Heart left ventricle (tissue), 13 donors: ENCODE measurements around the gene MPPE1.

Experiments used
- POLR2A ChIP-seq, 2 donors: fragments of 450-650 bp; IDR thresholded peaks; one replicate each; pipeline ENCODE4 v1.6.1; 2017; ENCODE audit warnings: antibody characterized with exemption in 2 of 2, mild to moderate bottlenecking in 2 of 2, moderate library complexity in 2 of 2
- TF ChIP-seq, protein P1 (sequence below), 12 donors: fragments of 200-600 bp; sonication (generic) in 4 of 12; IDR thresholded peaks; one replicate each; pipeline versions ENCODE4 v1.5.0 to v1.8.0; 2018 to 2022; ENCODE audit warnings: antibody characterized with exemption in 12 of 12, mild to moderate bottlenecking in 5 of 12
- donor health status: ischemic (EF 13 %, LVEDD 7.1; RV severe dilation, severe dysfunction).
- donor health status: DM: no; HTN: yes; CAD: no.
- donor health status: DM: no; HTN: no; CAD: no.
- donor health status: ischemic (EF 25% LVEDD 6.9; RV normal size, moderate dysfunction).
- donor health status: ischemic (EF 25% LVEDD 5.7; RV mildly dilated, moderate dysfunction).
- donor health status: ischemic (EF 35%, LVEDD 5.7; RV mildly dilated, moderate dysfunction).
- donor health status: nonischemic (EF 11% LVEDD 7.7; RV severe dilation, severe dysfunction).
- donor health status: DM: yes; HTN: yes; CAD: no.
- donor health status: PGD.
- donor health status: ischemic (EF 29% LVEDD 5.4; RV normal size, mild dysfunction).
- donor health status: nonischemic (EF 23%, LVEDD 6.1; RV moderate dilation, normal function).

DNA sequence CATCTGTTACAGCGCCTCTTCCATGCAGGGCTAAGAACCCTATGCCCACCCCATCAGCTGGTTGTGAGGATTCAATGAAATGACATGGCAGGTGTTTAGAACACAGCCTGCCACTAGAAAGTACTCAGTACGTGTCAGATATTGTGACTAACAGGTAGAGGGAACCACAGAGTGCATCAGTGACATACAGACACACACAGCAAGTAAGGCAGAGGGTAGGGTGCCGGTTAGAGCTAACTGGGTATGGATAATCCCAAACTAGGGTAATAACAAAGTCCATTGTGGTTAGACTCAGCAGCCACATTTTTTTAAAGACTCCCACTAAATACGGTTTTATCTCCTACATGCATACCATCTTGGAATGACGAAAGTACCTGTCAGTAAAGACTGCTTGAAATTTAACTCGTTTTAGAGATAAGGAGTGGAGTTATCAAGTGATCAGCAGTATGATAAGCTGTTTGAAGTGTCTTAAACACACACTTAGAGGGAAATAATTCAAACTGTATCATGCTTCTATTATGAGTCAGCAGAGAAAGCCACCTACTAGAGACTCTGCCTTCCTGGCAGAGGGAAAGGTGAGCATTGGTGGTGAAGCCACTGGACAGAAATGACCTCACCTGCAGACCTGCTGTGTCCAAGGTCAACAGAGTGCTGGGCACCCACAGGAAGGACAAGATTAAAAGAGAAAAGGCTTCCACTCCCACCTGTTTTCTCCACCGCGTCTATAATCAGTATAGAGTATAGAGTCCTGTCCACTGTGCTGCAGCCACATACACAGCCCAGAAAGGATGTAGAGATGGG is 20.6 kb downstream of the MPPE1 start:
- TF ChIP-seq, protein P1, sequence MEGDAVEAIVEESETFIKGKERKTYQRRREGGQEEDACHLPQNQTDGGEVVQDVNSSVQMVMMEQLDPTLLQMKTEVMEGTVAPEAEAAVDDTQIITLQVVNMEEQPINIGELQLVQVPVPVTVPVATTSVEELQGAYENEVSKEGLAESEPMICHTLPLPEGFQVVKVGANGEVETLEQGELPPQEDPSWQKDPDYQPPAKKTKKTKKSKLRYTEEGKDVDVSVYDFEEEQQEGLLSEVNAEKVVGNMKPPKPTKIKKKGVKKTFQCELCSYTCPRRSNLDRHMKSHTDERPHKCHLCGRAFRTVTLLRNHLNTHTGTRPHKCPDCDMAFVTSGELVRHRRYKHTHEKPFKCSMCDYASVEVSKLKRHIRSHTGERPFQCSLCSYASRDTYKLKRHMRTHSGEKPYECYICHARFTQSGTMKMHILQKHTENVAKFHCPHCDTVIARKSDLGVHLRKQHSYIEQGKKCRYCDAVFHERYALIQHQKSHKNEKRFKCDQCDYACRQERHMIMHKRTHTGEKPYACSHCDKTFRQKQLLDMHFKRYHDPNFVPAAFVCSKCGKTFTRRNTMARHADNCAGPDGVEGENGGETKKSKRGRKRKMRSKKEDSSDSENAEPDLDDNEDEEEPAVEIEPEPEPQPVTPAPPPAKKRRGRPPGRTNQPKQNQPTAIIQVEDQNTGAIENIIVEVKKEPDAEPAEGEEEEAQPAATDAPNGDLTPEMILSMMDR (IDR thresholded peaks at IDR 0.05), result no peak
- TF ChIP-seq POLR2A (IDR thresholded peaks at IDR 0.05), result no peak
